SW 1271 (cell line): Measurements from ENCODE around the gene DLK2.

Experiments
- DNase-seq, 2 experiments: peaks; one replicate each; lab custom pipeline; 2025; lab: John Stamatoyannopoulos, UW

Gene DLK2

GRCh38 chr6:43453831-43454230 is 1.5 kb downstream of the DLK2 start:
- DNase-seq: no peak

- DNase-seq: no peak
Measured at GRCh38 chr6:43452896-43453295, 2.5 kb downstream of the DLK2 start.

GRCh38 chr6:43451939-43452338 is 3.4 kb downstream of the DLK2 start:
- DNase-seq: no peak

GRCh38 chr6:43451348-43451747 is 4.0 kb downstream of the DLK2 start:
- DNase-seq: no peak

- no peak for DNase-seq
Measured at GRCh38 chr6:43450699-43451131, 4.6 kb downstream of the DLK2 start.

- no peak for DNase-seq
Measured at GRCh38 chr6:43448916-43449315, 6.4 kb downstream of the DLK2 start.

- DNase-seq: no peak
Measured at GRCh38 chr6:43447604-43448003, 7.7 kb downstream of the DLK2 start.

- DNase-seq: no peak
Measured at GRCh38 chr6:43445576-43445975, 9.8 kb downstream of the DLK2 start.

- no peak for DNase-seq
Measured at GRCh38 chr6:43444582-43444981, 10.8 kb downstream of the DLK2 start.

GRCh38 chr6:43444036-43444435 is 11.3 kb downstream of the DLK2 start:
- DNase-seq: no peak

GRCh38 chr6:43442935-43443334 is 12.4 kb downstream of the DLK2 start:
- DNase-seq: no peak

- DNase-seq: no peak
Measured at GRCh38 chr6:43437700-43438099, 17.6 kb downstream of the DLK2 start.

GRCh38 chr6:43436577-43437282 is 18.6 kb downstream of the DLK2 start:
- peak in 1 of 2 experiments; percentile 8 for DNase-seq

GRCh38 chr6:43435682-43436437 is 19.5 kb downstream of the DLK2 start:
- DNase-seq: no peak

- DNase-seq: no peak
Measured at GRCh38 chr6:43434943-43435342, 20.4 kb downstream of the DLK2 start.

- DNase-seq: no peak
Measured at GRCh38 chr6:43434001-43434840, 21.1 kb downstream of the DLK2 start.

- DNase-seq: no peak
Measured at GRCh38 chr6:43433148-43433547, 22.2 kb downstream of the DLK2 start.

GRCh38 chr6:43432009-43432945 is 23.1 kb downstream of the DLK2 start:
- DNase-seq: no peak

- no peak for DNase-seq
Measured at GRCh38 chr6:43428874-43429273, 26.5 kb downstream of the DLK2 start.

- DNase-seq: no peak
Measured at GRCh38 chr6:43428112-43428570, 27.2 kb downstream of the DLK2 start.

- DNase-seq: peak; percentile 89 to 98
Measured at GRCh38 chr6:43427406-43428111, 27.8 kb downstream of the DLK2 start, which contains the start of gene ABCC10. TSS of gene ABCC10 (plus strand) at chr6:43427541. CDS start at chr6:43427979, 438 bp downstream.
